LNCAP (cell line): ENCODE data around the gene FOSL2.

Experiments
- CTCF ChIP-seq: fragments of 450-650 bp; IDR thresholded peaks from 2 replicates; pipeline ENCODE4 v1.5.1; 2017; ENCODE audit warnings: mild to moderate bottlenecking

FOSL2 gene

GRCh38 chr2:28359222-28360057 is 33.2 kb upstream of the FOSL2 start:
- TF ChIP-seq CTCF: no peak

GRCh38 chr2:28360058-28360717 is 32.5 kb upstream of the FOSL2 start:
- no peak for TF ChIP-seq CTCF

GRCh38 chr2:28360718-28361293 is 31.9 kb upstream of the FOSL2 start:
- no peak for TF ChIP-seq CTCF

- no peak for TF ChIP-seq CTCF
These were observed 30.5 kb upstream of the FOSL2 start for GRCh38 chr2:28361991-28362710.

- TF ChIP-seq CTCF: no peak
These were observed 29.6 kb upstream of the FOSL2 start for GRCh38 chr2:28362991-28363521.

GRCh38 chr2:28363686-28364280 is 28.9 kb upstream of the FOSL2 start:
- TF ChIP-seq CTCF: no peak

GRCh38 chr2:28364610-28365009 is 28.0 kb upstream of the FOSL2 start:
- TF ChIP-seq CTCF: no peak
